ENCODE results near the gene AKAP10.
"Not testable (repeated sequence)": the region's sequence is repeated elsewhere in the genome, so short reads cannot be mapped to it uniquely, and the experiment has no call there.

Gene AKAP10

GRCh38 chr17:19860647-19861177 is 116.9 kb downstream of the AKAP10 start:
- DNase-seq, result not testable (repeated sequence)

- DNase-seq, result no peak
Observed at GRCh38 chr17:19857640-19858039, 120.0 kb downstream of the AKAP10 start.
